ENCODE results near the gene FANCM.

The FANCM gene

DNA sequence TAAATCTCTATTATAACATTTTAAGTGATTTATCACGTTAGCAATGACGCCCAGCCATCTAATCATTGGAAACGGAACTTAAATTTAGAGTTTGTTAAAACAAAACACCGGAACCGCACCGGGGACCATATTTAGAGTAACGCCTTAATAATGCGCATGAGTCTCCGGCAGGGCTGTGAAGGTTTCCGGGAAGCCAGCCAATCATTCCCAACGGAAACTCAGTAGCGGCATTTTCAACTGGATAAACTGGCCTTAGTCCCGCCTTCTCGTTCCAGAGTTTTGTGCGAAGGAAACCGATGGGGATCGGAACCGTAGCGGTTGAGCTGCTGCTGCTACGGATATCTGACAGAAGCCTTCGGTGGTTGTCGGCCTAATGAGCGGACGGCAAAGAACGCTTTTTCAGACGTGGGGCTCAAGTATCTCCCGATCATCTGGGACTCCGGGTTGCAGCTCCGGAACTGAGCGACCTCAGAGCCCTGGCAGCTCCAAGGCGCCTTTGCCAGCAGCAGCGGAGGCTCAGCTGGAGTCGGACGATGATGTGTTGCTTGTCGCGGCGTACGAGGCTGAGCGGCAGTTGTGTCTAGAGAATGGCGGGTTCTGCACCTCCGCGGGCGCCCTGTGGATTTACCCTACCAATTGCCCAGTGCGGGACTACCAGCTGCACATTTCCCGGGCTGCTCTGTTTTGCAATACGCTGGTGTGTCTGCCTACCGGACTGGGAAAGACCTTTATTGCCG lies at the start of gene FANCM (continued):
- TF ChIP-seq, protein P1, sequence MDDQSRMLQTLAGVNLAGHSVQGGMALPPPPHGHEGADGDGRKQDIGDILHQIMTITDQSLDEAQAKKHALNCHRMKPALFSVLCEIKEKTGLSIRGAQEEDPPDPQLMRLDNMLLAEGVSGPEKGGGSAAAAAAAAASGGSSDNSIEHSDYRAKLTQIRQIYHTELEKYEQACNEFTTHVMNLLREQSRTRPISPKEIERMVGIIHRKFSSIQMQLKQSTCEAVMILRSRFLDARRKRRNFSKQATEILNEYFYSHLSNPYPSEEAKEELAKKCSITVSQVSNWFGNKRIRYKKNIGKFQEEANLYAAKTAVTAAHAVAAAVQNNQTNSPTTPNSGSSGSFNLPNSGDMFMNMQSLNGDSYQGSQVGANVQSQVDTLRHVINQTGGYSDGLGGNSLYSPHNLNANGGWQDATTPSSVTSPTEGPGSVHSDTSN (CRISPR knock-in tag; IDR thresholded peaks at IDR 0.05) = no peak
- TF ChIP-seq, protein P2, sequence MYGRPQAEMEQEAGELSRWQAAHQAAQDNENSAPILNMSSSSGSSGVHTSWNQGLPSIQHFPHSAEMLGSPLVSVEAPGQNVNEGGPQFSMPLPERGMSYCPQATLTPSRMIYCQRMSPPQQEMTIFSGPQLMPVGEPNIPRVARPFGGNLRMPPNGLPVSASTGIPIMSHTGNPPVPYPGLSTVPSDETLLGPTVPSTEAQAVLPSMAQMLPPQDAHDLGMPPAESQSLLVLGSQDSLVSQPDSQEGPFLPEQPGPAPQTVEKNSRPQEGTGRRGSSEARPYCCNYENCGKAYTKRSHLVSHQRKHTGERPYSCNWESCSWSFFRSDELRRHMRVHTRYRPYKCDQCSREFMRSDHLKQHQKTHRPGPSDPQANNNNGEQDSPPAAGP (tag by site-specific recombination; IDR thresholded peaks at IDR 0.05) = no peak
- TF ChIP-seq EGR2 (tag by site-specific recombination; IDR thresholded peaks at IDR 0.05; ENCODE audit: low read depth) (no peak), OSR2 (tag by site-specific recombination; IDR thresholded peaks at IDR 0.05) (no peak), ZFP69B (tag by site-specific recombination; IDR thresholded peaks at IDR 0.05) (no peak), SP2 (tag by site-specific recombination; IDR thresholded peaks at IDR 0.05) (peak; percentile 86), ZBTB48 (tag by site-specific recombination; IDR thresholded peaks at IDR 0.05) (no peak), ZNF157 (tag by site-specific recombination; IDR thresholded peaks at IDR 0.05) (no peak), ZNF335 (tag by site-specific recombination; conservative IDR thresholded peaks at IDR 0.05) (peak; percentile 51; the same call in 1 of the 2 replicates), BCL11A (tag by site-specific recombination; IDR thresholded peaks at IDR 0.05; ENCODE audit: low read depth) (no peak), ZNF138 (tag by site-specific recombination; IDR thresholded peaks at IDR 0.05; ENCODE audit: borderline replicate concordance) (no peak), SCRT1 (tag by site-specific recombination; IDR thresholded peaks at IDR 0.05; ENCODE audit: borderline replicate concordance) (no peak), ZNF404 (tag by site-specific recombination; IDR thresholded peaks at IDR 0.05) (no peak), ZNF747 (tag by site-specific recombination; IDR thresholded peaks at IDR 0.05) (no peak), ZNF2 (tag by site-specific recombination; IDR thresholded peaks at IDR 0.05) (0 out of 2 replicates have a peak, but pooled peaks have one; percentile 49), ZFP37 (tag by site-specific recombination; IDR thresholded peaks at IDR 0.05) (no peak), ZEB2 (tag by site-specific recombination; IDR thresholded peaks at IDR 0.05) (peak; percentile 35; the same call in 1 of the 2 replicates), ZNF274 (IDR thresholded peaks at IDR 0.05; ENCODE audit: low read length) (no peak), ZNF274 (tag by site-specific recombination; IDR thresholded peaks at IDR 0.05; ENCODE audit: borderline replicate concordance) (no peak), ZNF473 (tag by site-specific recombination; IDR thresholded peaks at IDR 0.05) (no peak), ZNF623 (tag by site-specific recombination; IDR thresholded peaks at IDR 0.05) (no peak), ZNF660 (tag by site-specific recombination; IDR thresholded peaks at IDR 0.05) (peak; percentile 72), TCF7L2 (IDR thresholded peaks at IDR 0.05; ENCODE audit: borderline replicate concordance, low read depth, low read length) (no peak)
- TF ChIP-seq, protein P3, sequence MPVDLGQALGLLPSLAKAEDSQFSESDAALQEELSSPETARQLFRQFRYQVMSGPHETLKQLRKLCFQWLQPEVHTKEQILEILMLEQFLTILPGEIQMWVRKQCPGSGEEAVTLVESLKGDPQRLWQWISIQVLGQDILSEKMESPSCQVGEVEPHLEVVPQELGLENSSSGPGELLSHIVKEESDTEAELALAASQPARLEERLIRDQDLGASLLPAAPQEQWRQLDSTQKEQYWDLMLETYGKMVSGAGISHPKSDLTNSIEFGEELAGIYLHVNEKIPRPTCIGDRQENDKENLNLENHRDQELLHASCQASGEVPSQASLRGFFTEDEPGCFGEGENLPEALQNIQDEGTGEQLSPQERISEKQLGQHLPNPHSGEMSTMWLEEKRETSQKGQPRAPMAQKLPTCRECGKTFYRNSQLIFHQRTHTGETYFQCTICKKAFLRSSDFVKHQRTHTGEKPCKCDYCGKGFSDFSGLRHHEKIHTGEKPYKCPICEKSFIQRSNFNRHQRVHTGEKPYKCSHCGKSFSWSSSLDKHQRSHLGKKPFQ (tag by site-specific recombination; IDR thresholded peaks at IDR 0.05) = no peak
- TF ChIP-seq, protein P4, sequence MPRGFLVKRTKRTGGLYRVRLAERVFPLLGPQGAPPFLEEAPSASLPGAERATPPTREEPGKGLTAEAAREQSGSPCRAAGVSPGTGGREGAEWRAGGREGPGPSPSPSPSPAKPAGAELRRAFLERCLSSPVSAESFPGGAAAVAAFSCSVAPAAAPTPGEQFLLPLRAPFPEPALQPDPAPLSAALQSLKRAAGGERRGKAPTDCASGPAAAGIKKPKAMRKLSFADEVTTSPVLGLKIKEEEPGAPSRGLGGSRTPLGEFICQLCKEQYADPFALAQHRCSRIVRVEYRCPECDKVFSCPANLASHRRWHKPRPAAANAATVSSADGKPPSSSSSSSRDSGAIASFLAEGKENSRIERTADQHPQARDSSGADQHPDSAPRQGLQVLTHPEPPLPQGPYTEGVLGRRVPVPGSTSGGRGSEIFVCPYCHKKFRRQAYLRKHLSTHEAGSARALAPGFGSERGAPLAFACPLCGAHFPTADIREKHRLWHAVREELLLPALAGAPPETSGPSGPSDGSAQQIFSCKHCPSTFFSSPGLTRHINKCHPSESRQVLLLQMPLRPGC (tag by site-specific recombination; IDR thresholded peaks at IDR 0.05) = 0 out of 2 replicates have a peak, but pooled peaks have one; percentile 20
- TF ChIP-seq, protein P5, sequence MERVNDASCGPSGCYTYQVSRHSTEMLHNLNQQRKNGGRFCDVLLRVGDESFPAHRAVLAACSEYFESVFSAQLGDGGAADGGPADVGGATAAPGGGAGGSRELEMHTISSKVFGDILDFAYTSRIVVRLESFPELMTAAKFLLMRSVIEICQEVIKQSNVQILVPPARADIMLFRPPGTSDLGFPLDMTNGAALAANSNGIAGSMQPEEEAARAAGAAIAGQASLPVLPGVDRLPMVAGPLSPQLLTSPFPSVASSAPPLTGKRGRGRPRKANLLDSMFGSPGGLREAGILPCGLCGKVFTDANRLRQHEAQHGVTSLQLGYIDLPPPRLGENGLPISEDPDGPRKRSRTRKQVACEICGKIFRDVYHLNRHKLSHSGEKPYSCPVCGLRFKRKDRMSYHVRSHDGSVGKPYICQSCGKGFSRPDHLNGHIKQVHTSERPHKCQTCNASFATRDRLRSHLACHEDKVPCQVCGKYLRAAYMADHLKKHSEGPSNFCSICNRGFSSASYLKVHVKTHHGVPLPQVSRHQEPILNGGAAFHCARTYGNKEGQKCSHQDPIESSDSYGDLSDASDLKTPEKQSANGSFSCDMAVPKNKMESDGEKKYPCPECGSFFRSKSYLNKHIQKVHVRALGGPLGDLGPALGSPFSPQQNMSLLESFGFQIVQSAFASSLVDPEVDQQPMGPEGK (tag by site-specific recombination; IDR thresholded peaks at IDR 0.05) = no peak
- TF ChIP-seq, protein P6, sequence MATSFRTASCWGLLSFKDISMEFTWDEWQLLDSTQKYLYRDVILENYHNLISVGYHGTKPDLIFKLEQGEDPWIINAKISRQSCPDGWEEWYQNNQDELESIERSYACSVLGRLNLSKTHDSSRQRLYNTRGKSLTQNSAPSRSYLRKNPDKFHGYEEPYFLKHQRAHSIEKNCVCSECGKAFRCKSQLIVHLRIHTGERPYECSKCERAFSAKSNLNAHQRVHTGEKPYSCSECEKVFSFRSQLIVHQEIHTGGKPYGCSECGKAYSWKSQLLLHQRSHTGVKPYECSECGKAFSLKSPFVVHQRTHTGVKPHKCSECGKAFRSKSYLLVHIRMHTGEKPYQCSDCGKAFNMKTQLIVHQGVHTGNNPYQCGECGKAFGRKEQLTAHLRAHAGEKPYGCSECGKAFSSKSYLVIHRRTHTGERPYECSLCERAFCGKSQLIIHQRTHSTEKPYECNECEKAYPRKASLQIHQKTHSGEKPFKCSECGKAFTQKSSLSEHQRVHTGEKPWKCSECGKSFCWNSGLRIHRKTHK (tag by site-specific recombination; IDR thresholded peaks at IDR 0.05) = no peak
- TF ChIP-seq, protein P7, sequence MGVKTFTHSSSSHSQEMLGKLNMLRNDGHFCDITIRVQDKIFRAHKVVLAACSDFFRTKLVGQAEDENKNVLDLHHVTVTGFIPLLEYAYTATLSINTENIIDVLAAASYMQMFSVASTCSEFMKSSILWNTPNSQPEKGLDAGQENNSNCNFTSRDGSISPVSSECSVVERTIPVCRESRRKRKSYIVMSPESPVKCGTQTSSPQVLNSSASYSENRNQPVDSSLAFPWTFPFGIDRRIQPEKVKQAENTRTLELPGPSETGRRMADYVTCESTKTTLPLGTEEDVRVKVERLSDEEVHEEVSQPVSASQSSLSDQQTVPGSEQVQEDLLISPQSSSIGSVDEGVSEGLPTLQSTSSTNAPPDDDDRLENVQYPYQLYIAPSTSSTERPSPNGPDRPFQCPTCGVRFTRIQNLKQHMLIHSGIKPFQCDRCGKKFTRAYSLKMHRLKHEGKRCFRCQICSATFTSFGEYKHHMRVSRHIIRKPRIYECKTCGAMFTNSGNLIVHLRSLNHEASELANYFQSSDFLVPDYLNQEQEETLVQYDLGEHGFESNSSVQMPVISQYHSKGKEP (tag by site-specific recombination; IDR thresholded peaks at IDR 0.05) = peak; percentile 27; the same call in 1 of the 2 replicates

Data from HEK293 (cell line).